HEK293 (cell line): ENCODE data around the gene COMMD3.

ENCODE experiments used
- GLI2 ChIP-seq: fragments of 450-650 bp; formaldehyde crosslinking; IDR thresholded peaks from 2 replicates; pipeline ENCODE4; 2017; ENCODE audit warnings: missing biosample characterization, missing genetic modification characterization, low read depth, borderline replicate concordance
- HOXC10 ChIP-seq: sonication (generic); formaldehyde crosslinking; IDR thresholded peaks from 2 replicates; pipeline ENCODE4 v1.8.1; 2023; ENCODE audit warnings: mild to moderate bottlenecking, missing genetic modification reagents
- YY2 ChIP-seq: fragments of 450-650 bp; formaldehyde crosslinking; IDR thresholded peaks from 2 replicates; pipeline ENCODE4 v1.5.1; 2016; ENCODE audit warnings: missing biosample characterization, missing genetic modification characterization
- ZBTB1 ChIP-seq: fragments of 450-650 bp; formaldehyde crosslinking; IDR thresholded peaks from 2 replicates; pipeline ENCODE4 v1.5.1; 2016; ENCODE audit warnings: missing biosample characterization, missing genetic modification characterization
- ZFP69B ChIP-seq: fragments of 450-650 bp; formaldehyde crosslinking; IDR thresholded peaks from 2 replicates; pipeline ENCODE4 v1.5.1; 2016; ENCODE audit warnings: missing biosample characterization, missing genetic modification characterization
- ZNF221 ChIP-seq: fragments of 450-650 bp; formaldehyde crosslinking; IDR thresholded peaks from 2 replicates; pipeline ENCODE4 v1.5.1; 2017; ENCODE audit warnings: missing biosample characterization, missing genetic modification characterization, borderline replicate concordance
- ZNF274 ChIP-seq, 2 experiments: fragments of 200-500 bp in 1 of 2; fragments of 450-650 bp in 1 of 2; sonication (Bioruptor generic) in 1 of 2; formaldehyde crosslinking in 1 of 2; IDR thresholded peaks; 2 replicates each; pipeline versions ENCODE4 v1.5.1 to v1.6.1; 2014 to 2016; ENCODE audit warnings: borderline replicate concordance in 1 of 2, inconsistent platforms in 1 of 2, low read length in 1 of 2, missing biosample characterization in 1 of 2, missing genetic modification characterization in 1 of 2
- ZNF302 ChIP-seq: fragments of 450-650 bp; formaldehyde crosslinking; IDR thresholded peaks from 2 replicates; pipeline ENCODE4 v1.5.1; 2016; ENCODE audit warnings: missing biosample characterization, missing genetic modification characterization, low read depth
- ZNF341 ChIP-seq: fragments of 450-650 bp; formaldehyde crosslinking; IDR thresholded peaks from 2 replicates; pipeline ENCODE4; 2016; ENCODE audit warnings: low read depth, missing biosample characterization, missing genetic modification characterization
- ZNF391 ChIP-seq: fragments of 450-650 bp; formaldehyde crosslinking; IDR thresholded peaks from 2 replicates; pipeline ENCODE4 v1.5.1; 2016; ENCODE audit warnings: low read depth, missing biosample characterization, missing genetic modification characterization, borderline replicate concordance
- ZNF423 ChIP-seq: fragments of 450-650 bp; formaldehyde crosslinking; IDR thresholded peaks from 2 replicates; pipeline ENCODE4 v1.5.1; 2016; ENCODE audit warnings: missing biosample characterization, missing genetic modification characterization
- ZNF514 ChIP-seq: fragments of 450-650 bp; formaldehyde crosslinking; IDR thresholded peaks from 2 replicates; pipeline ENCODE4 v1.5.1; 2016; ENCODE audit warnings: missing biosample characterization, missing genetic modification characterization
- ZNF555 ChIP-seq: fragments of 450-650 bp; formaldehyde crosslinking; conservative IDR thresholded peaks from 2 replicates; pipeline ENCODE4 v1.5.1; 2017; ENCODE audit warnings: missing biosample characterization, mild to moderate bottlenecking, missing genetic modification characterization, inconsistent platforms
- ZNF776 ChIP-seq: fragments of 450-650 bp; formaldehyde crosslinking; IDR thresholded peaks from 2 replicates; pipeline ENCODE4 v1.5.0; 2017; ENCODE audit warnings: missing biosample characterization, missing genetic modification characterization, borderline replicate concordance
- ZNF792 ChIP-seq: fragments of 450-650 bp; formaldehyde crosslinking; IDR thresholded peaks from 2 replicates; pipeline ENCODE4 v1.5.1; 2016; ENCODE audit warnings: missing biosample characterization, missing genetic modification characterization
- ZNF843 ChIP-seq: fragments of 450-650 bp; formaldehyde crosslinking; IDR thresholded peaks from 2 replicates; pipeline ENCODE4 v1.5.1; 2016; ENCODE audit warnings: missing biosample characterization, missing genetic modification characterization
- ZSCAN16 ChIP-seq: fragments of 450-650 bp; formaldehyde crosslinking; IDR thresholded peaks from 2 replicates; pipeline ENCODE4 v1.5.1; 2016; ENCODE audit warnings: missing biosample characterization, missing genetic modification characterization
- ZSCAN23 ChIP-seq: fragments of 450-650 bp; formaldehyde crosslinking; IDR thresholded peaks from 2 replicates; pipeline ENCODE4 v1.5.1; 2016; ENCODE audit warnings: missing biosample characterization, missing genetic modification characterization
- TF ChIP-seq, protein P1 (sequence below): fragments of 450-650 bp; formaldehyde crosslinking; IDR thresholded peaks from 2 replicates; pipeline ENCODE4; 2016; ENCODE audit warnings: missing biosample characterization, missing genetic modification characterization
- TF ChIP-seq, protein P2 (sequence below): fragments of 450-650 bp; formaldehyde crosslinking; IDR thresholded peaks from 2 replicates; pipeline ENCODE4 v1.5.0; 2017; ENCODE audit warnings: missing biosample characterization, missing genetic modification characterization, borderline replicate concordance
- TF ChIP-seq, protein P3 (sequence below): fragments of 450-650 bp; formaldehyde crosslinking; IDR thresholded peaks from 2 replicates; pipeline ENCODE4 v1.5.1; 2017; ENCODE audit warnings: missing biosample characterization, missing genetic modification characterization
- TF ChIP-seq, protein P4 (sequence below): fragments of 450-650 bp; formaldehyde crosslinking; IDR thresholded peaks from 2 replicates; pipeline ENCODE4 v1.5.1; 2016; ENCODE audit warnings: missing biosample characterization, missing genetic modification characterization

Gene COMMD3

DNA sequence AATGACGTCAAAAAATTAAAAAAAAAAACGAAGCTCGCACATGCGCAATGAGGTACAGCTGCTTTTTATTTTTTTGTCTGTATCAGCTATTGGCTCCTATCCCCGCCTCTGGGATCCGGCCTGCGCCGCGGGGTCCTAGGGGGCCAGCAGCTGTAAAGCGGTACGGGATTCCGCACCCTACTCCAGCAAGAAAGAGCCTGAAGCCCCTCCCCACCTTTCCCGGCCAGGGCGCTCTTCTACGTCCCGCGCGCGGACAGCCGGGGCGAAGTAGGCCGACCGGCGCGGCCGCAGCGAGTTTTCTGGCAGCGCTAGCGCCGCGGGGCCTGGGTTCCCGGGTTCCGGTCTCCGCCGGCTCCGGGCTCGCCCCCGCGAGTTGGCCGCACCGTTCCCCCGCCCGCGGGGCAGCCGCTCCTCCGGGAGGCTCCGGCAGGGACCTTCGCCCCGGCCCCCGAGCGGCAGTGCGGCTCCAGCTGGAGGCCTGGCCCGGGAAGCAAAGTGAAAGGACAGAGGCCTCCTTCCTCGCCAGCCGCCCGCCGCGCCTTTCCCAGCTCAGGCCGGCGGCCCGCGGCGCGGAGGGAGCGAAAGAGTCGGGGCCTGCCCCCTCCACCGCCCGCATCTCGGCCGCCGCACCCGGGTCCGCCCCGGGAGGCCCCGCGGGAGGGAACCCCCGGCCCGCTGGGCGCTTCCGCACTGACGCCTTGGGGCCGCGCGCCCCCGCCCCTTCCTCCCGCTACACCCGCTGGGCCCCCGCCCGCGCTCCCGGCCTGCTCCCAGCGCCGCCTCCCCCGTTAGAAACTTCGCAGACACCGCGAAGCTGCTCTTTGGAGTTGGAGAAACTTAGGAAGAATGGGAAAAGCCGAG lies 24.4 kb downstream of the COMMD3 start (continued):
- TF ChIP-seq, protein P1, sequence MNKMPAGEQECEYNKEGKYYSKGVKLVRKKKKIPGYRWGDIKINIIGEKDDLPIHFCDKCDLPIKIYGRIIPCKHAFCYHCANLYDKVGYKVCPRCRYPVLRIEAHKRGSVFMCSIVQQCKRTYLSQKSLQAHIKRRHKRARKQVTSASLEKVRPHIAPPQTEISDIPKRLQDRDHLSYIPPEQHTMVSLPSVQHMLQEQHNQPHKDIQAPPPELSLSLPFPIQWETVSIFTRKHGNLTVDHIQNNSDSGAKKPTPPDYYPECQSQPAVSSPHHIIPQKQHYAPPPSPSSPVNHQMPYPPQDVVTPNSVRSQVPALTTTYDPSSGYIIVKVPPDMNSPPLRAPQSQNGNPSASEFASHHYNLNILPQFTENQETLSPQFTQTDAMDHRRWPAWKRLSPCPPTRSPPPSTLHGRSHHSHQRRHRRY (tag by site-specific recombination): no peak
- TF ChIP-seq ZNF221: no peak
- TF ChIP-seq ZNF423: peak; percentile 69; the same call in 1 of the 2 replicates
- TF ChIP-seq ZBTB1 (tag by site-specific recombination): no peak
- TF ChIP-seq ZNF302 (tag by site-specific recombination): no peak
- no peak for TF ChIP-seq ZNF843
- TF ChIP-seq HOXC10 (CRISPR knock-in tag): no peak
- no peak for TF ChIP-seq YY2 (tag by site-specific recombination)
- TF ChIP-seq ZSCAN23 (tag by site-specific recombination): no peak
- no peak for TF ChIP-seq GLI2 (tag by site-specific recombination)
- no peak for TF ChIP-seq ZNF776
- TF ChIP-seq, protein P2, sequence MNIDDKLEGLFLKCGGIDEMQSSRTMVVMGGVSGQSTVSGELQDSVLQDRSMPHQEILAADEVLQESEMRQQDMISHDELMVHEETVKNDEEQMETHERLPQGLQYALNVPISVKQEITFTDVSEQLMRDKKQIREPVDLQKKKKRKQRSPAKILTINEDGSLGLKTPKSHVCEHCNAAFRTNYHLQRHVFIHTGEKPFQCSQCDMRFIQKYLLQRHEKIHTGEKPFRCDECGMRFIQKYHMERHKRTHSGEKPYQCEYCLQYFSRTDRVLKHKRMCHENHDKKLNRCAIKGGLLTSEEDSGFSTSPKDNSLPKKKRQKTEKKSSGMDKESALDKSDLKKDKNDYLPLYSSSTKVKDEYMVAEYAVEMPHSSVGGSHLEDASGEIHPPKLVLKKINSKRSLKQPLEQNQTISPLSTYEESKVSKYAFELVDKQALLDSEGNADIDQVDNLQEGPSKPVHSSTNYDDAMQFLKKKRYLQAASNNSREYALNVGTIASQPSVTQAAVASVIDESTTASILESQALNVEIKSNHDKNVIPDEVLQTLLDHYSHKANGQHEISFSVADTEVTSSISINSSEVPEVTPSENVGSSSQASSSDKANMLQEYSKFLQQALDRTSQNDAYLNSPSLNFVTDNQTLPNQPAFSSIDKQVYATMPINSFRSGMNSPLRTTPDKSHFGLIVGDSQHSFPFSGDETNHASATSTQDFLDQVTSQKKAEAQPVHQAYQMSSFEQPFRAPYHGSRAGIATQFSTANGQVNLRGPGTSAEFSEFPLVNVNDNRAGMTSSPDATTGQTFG (tag by site-specific recombination): no peak
- TF ChIP-seq ZNF792 (tag by site-specific recombination): no peak
- no peak for TF ChIP-seq ZNF274 (IDR thresholded peaks at IDR 0.05; ENCODE audit: low read length)
- no peak for TF ChIP-seq ZNF274 (tag by site-specific recombination; IDR thresholded peaks at IDR 0.05; ENCODE audit: borderline replicate concordance)
- no peak for TF ChIP-seq ZFP69B (tag by site-specific recombination)
- TF ChIP-seq ZNF555 (tag by site-specific recombination): no peak
- TF ChIP-seq ZNF391 (tag by site-specific recombination): no peak
- no peak for TF ChIP-seq ZNF514
- TF ChIP-seq, protein P3, sequence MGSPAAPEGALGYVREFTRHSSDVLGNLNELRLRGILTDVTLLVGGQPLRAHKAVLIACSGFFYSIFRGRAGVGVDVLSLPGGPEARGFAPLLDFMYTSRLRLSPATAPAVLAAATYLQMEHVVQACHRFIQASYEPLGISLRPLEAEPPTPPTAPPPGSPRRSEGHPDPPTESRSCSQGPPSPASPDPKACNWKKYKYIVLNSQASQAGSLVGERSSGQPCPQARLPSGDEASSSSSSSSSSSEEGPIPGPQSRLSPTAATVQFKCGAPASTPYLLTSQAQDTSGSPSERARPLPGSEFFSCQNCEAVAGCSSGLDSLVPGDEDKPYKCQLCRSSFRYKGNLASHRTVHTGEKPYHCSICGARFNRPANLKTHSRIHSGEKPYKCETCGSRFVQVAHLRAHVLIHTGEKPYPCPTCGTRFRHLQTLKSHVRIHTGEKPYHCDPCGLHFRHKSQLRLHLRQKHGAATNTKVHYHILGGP (tag by site-specific recombination): no peak
- peak; percentile 80 for TF ChIP-seq ZNF341 (tag by site-specific recombination)
- TF ChIP-seq, protein P4, sequence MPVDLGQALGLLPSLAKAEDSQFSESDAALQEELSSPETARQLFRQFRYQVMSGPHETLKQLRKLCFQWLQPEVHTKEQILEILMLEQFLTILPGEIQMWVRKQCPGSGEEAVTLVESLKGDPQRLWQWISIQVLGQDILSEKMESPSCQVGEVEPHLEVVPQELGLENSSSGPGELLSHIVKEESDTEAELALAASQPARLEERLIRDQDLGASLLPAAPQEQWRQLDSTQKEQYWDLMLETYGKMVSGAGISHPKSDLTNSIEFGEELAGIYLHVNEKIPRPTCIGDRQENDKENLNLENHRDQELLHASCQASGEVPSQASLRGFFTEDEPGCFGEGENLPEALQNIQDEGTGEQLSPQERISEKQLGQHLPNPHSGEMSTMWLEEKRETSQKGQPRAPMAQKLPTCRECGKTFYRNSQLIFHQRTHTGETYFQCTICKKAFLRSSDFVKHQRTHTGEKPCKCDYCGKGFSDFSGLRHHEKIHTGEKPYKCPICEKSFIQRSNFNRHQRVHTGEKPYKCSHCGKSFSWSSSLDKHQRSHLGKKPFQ (tag by site-specific recombination): no peak
- TF ChIP-seq ZSCAN16 (tag by site-specific recombination): no peak
